Measurements from ENCODE around the gene ARHGAP18. TPM values are rescaled to one million over a fixed set of nuclear protein-coding genes. Genes with fewer than 3 reads are reported as not detected.

Gene ARHGAP18
- polyA plus RNA-seq, 1 donor: 52.8 TPM

DNA sequence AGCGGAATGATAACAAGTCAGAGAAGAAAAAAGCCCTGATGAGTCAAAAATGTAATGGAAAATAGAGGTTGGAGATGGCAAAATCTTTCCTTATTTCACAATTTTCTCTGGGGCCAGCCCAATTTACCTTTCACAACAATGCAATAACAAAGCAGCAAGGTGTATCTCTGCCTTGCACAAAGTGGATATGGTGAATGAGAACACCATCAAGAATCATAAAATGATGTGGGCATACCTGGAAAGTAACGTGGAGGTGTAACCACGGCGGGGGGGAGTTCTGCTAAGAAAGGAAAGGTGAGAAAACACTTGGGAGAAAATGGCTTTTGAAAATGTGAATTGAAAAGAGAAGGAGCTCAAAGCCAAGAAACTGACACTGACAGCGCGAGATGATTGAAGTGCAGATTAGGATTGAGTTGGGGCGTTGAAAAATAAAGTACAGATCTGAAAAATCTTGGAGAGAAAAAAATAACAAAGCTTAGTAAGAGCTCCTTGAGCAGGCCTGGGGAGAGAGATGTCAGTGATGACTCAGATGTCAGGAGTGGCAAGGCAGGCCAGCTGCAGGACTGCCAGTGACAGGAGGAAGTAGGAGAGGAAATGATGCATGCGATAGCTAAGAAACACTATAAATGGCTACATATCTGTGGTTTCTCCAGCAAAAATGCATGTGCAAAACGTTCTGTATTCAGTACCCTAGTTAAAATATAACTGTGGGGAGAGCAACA, 26.2 kb downstream of the ARHGAP18 start:
- H3K36me3 ChIP-seq (ENCODE audit: control insufficient read depth, insufficient read depth, low read length): no peaks in the 10 kb centered on the region

GRCh38 chr6:129681913-129682205, 28.1 kb downstream of the ARHGAP18 start:
- Histone ChIP-seq H3K36me3 (ENCODE audit: control insufficient read depth, insufficient read depth, low read length) (no peaks in the 10 kb centered on the region), H3K4me1 (ENCODE audit: control insufficient read depth, insufficient read depth, low read length) (peaks cover 25% of the 10 kb centered on the region), H3K9me3 (ENCODE audit: control insufficient read depth, low read depth, low read length) (no peaks in the 10 kb centered on the region), H3K27me3 (ENCODE audit: control insufficient read depth, insufficient read depth, low read length) (no peaks in the 10 kb centered on the region), H3K4me3 (ENCODE audit: low read length) (no peak overlapping the region), H3K27ac (ENCODE audit: low read length) (no peak overlapping the region)
- no peak for DNase-seq
- no CpG with 5 or more reads among the region's 2 CpGs for WGBS (ENCODE audit: insufficient coverage, low lambda C conversion rate)

More for the DNA sequence above, 26.2 kb downstream of the ARHGAP18 start:
- H3K27ac ChIP-seq (ENCODE audit: low read length): peak overlapping the region; percentile 78
- no peaks in the 10 kb centered on the region for H3K27me3 ChIP-seq (ENCODE audit: control insufficient read depth, insufficient read depth, low read length)
- H3K4me3 ChIP-seq (ENCODE audit: low read length): no peak overlapping the region
- peaks cover 12% of the 10 kb centered on the region for H3K4me1 ChIP-seq (ENCODE audit: control insufficient read depth, insufficient read depth, low read length)
- WGBS (ENCODE audit: insufficient coverage, low lambda C conversion rate): 30% methylated on average over 5 of the region's 9 CpGs
- peak; percentile 82 to 91 for DNase-seq
- no peaks in the 10 kb centered on the region for H3K9me3 ChIP-seq (ENCODE audit: control insufficient read depth, low read depth, low read length)

DNA sequence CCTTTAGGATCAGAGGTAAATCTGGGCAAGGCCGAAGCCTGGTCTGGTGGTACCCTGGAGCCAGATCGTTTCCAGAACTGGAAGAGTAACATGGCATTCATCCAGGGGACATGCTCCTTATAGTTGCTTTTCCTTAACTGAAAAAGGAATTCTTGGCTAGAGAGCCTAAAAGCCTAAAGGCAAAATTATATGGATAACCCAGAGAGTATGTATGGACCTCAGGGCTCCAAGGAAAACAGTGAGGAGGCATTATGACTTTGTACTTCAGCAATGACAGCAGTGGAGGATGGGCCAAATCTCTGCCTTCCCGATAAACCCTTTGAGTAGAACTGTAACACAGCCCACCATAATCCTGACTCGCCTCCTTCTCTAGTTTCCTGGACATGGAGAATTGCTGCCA, 29.3 kb downstream of the ARHGAP18 start:
- DNase-seq: no peak
- Histone ChIP-seq H3K4me1 (ENCODE audit: control insufficient read depth, insufficient read depth, low read length) (peaks cover 31% of the 10 kb centered on the region), H3K27me3 (ENCODE audit: control insufficient read depth, insufficient read depth, low read length) (no peaks in the 10 kb centered on the region), H3K9me3 (ENCODE audit: control insufficient read depth, low read depth, low read length) (no peaks in the 10 kb centered on the region), H3K36me3 (ENCODE audit: control insufficient read depth, insufficient read depth, low read length) (no peaks in the 10 kb centered on the region), H3K4me3 (ENCODE audit: low read length) (no peak overlapping the region), H3K27ac (ENCODE audit: low read length) (no peak overlapping the region)
- WGBS (ENCODE audit: insufficient coverage, low lambda C conversion rate): no CpG with 5 or more reads among the region's 4 CpGs

- H3K4me1 ChIP-seq (ENCODE audit: control insufficient read depth, insufficient read depth, low read length): peaks cover 29% of the 10 kb centered on the region
- WGBS (ENCODE audit: insufficient coverage, low lambda C conversion rate): 86% methylated on average over 1 of the region's 3 CpGs
- H3K27me3 ChIP-seq (ENCODE audit: control insufficient read depth, insufficient read depth, low read length): no peaks in the 10 kb centered on the region
- peaks cover 2% of the 10 kb centered on the region for H3K36me3 ChIP-seq (ENCODE audit: control insufficient read depth, insufficient read depth, low read length)
- no peaks in the 10 kb centered on the region for H3K9me3 ChIP-seq (ENCODE audit: control insufficient read depth, low read depth, low read length)
- no peak for DNase-seq
- no peak overlapping the region for H3K27ac ChIP-seq (ENCODE audit: low read length)
- no peak overlapping the region for H3K4me3 ChIP-seq (ENCODE audit: low read length)
Measured at GRCh38 chr6:129679758-129680157, 30.2 kb downstream of the ARHGAP18 start.

DNA sequence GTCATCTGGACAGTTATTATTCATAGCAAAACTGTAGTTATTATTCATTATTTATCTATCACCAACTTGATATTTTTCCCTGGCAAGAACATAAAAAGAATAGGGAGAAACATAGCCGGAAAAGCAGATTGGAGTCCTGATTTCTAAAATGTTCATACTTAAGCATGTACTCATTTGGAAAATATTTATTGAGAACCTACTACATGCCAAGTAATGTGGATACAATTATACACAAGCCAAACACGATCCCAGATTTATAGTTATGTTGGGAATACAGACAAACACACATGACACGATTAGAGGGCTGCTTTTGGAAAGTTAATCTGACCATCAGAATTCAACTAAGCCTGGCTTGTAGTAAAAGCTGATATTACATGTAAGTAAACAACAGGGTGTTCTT, 30.7 kb downstream of the ARHGAP18 start:
- Histone ChIP-seq H3K27ac (ENCODE audit: low read length) (no peak overlapping the region), H3K4me1 (ENCODE audit: control insufficient read depth, insufficient read depth, low read length) (peaks cover 24% of the 10 kb centered on the region), H3K27me3 (ENCODE audit: control insufficient read depth, insufficient read depth, low read length) (no peaks in the 10 kb centered on the region), H3K4me3 (ENCODE audit: low read length) (no peak overlapping the region), H3K36me3 (ENCODE audit: control insufficient read depth, insufficient read depth, low read length) (peaks cover 2% of the 10 kb centered on the region), H3K9me3 (ENCODE audit: control insufficient read depth, low read depth, low read length) (no peaks in the 10 kb centered on the region)
- no peak for DNase-seq
- 85% methylated on average over 1 of the region's 3 CpGs for WGBS (ENCODE audit: insufficient coverage, low lambda C conversion rate)

- no peak for DNase-seq
- peaks cover 2% of the 10 kb centered on the region for H3K36me3 ChIP-seq (ENCODE audit: control insufficient read depth, insufficient read depth, low read length)
- no peaks in the 10 kb centered on the region for H3K9me3 ChIP-seq (ENCODE audit: control insufficient read depth, low read depth, low read length)
- H3K4me3 ChIP-seq (ENCODE audit: low read length): no peak overlapping the region
- no peaks in the 10 kb centered on the region for H3K27me3 ChIP-seq (ENCODE audit: control insufficient read depth, insufficient read depth, low read length)
- peak overlapping the region; percentile 52 for H3K27ac ChIP-seq (ENCODE audit: low read length)
- WGBS (ENCODE audit: insufficient coverage, low lambda C conversion rate): 100% methylated on average over 1 of the region's 1 CpG
- peaks cover 19% of the 10 kb centered on the region for H3K4me1 ChIP-seq (ENCODE audit: control insufficient read depth, insufficient read depth, low read length)
Measured at GRCh38 chr6:129678463-129678862, 31.5 kb downstream of the ARHGAP18 start.

DNA sequence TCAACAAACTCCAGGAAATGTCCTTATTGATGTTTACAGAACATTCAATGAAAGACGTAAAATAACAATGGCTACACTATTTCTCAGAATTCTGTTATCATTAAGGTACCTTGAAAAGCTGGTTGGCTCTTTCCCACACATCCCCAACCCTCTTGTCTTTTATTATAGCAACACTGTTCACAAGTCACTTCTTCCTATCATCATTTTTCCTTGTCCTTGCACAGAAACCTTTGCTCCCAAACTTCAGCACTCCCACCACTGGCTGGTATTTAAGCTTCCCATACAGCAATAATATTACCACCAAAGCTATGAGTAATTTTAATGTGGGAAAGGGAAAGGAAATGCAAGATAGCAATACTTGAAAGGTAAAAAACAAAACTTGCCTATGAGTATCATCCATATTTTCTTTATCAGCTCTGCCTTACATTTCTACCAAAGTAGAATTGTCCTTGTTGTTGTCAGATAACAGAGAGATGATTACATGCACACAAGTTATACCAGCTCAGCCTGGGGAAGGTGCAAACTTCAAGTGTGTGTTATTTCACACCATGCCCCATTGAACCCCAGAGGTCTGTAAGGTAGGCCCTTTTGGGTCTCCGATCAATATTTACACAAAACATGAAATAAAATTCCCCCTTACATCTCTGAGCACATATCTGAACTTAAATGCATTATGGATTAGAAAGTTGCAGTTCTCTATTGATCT, 32.2 kb downstream of the ARHGAP18 start:
- Histone ChIP-seq H3K27me3 (ENCODE audit: control insufficient read depth, insufficient read depth, low read length) (no peaks in the 10 kb centered on the region), H3K4me3 (ENCODE audit: low read length) (no peak overlapping the region), H3K4me1 (ENCODE audit: control insufficient read depth, insufficient read depth, low read length) (peaks cover 19% of the 10 kb centered on the region), H3K27ac (ENCODE audit: low read length) (peak overlapping the region; percentile 52), H3K36me3 (ENCODE audit: control insufficient read depth, insufficient read depth, low read length) (peaks cover 2% of the 10 kb centered on the region), H3K9me3 (ENCODE audit: control insufficient read depth, low read depth, low read length) (no peaks in the 10 kb centered on the region)
- WGBS (ENCODE audit: insufficient coverage, low lambda C conversion rate): 0% methylated on average over 1 of the region's 2 CpGs
- peak in 1 of 2 donors; percentile 79 for DNase-seq

DNA sequence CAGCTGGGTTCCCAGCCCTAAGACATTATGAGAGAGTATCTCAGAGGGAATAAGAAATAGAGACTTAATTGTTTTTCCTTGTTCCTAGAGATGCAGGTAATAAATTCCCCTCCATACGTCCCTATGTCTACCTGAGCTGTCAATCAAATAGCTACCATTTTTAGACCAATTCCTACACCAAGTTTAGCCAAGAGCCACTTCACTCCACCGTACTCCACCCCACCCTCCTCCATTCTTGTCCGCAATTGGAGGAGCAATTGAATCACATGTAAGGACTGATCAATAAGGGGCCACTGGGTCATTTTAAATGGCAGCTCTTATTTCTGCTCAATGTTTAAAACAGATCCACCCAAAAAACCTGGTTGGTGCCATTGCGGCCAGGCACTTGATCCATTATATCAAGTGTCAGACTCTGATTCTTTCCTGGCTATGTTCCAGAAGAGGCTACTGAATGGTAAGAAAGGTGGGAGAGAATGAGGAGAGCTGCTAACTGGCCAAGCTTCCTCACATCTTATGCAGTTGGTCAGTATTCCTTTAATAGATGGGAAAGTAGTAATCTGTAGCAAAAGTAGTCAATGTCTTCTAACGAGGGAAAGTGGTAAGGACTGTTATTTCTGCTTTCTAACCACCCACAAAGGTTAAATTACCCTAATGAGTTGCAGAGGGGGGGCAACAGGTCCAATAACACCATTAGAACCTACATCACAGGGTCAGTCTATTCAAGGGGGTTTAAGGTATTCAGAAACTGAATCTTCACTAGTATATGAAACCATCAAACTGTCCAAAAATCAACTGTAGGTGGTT, 34.1 kb downstream of the ARHGAP18 start:
- DNase-seq: no peak
- Histone ChIP-seq H3K27ac (ENCODE audit: low read length) (no peak overlapping the region), H3K27me3 (ENCODE audit: control insufficient read depth, insufficient read depth, low read length) (no peaks in the 10 kb centered on the region), H3K36me3 (ENCODE audit: control insufficient read depth, insufficient read depth, low read length) (peaks cover 2% of the 10 kb centered on the region), H3K9me3 (ENCODE audit: control insufficient read depth, low read depth, low read length) (no peaks in the 10 kb centered on the region), H3K4me3 (ENCODE audit: low read length) (no peak overlapping the region), H3K4me1 (ENCODE audit: control insufficient read depth, insufficient read depth, low read length) (peaks cover 19% of the 10 kb centered on the region)
- 90% methylated on average over 2 of the region's 5 CpGs for WGBS (ENCODE audit: insufficient coverage, low lambda C conversion rate)

GRCh38 chr6:129673748-129674147, 36.2 kb downstream of the ARHGAP18 start:
- no peak overlapping the region for H3K4me3 ChIP-seq (ENCODE audit: low read length)
- no peak for DNase-seq
- peaks cover 2% of the 10 kb centered on the region for H3K36me3 ChIP-seq (ENCODE audit: control insufficient read depth, insufficient read depth, low read length)
- H3K27me3 ChIP-seq (ENCODE audit: control insufficient read depth, insufficient read depth, low read length): no peaks in the 10 kb centered on the region
- peaks cover 19% of the 10 kb centered on the region for H3K4me1 ChIP-seq (ENCODE audit: control insufficient read depth, insufficient read depth, low read length)
- no peak overlapping the region for H3K27ac ChIP-seq (ENCODE audit: low read length)
- H3K9me3 ChIP-seq (ENCODE audit: control insufficient read depth, low read depth, low read length): no peaks in the 10 kb centered on the region

DNA sequence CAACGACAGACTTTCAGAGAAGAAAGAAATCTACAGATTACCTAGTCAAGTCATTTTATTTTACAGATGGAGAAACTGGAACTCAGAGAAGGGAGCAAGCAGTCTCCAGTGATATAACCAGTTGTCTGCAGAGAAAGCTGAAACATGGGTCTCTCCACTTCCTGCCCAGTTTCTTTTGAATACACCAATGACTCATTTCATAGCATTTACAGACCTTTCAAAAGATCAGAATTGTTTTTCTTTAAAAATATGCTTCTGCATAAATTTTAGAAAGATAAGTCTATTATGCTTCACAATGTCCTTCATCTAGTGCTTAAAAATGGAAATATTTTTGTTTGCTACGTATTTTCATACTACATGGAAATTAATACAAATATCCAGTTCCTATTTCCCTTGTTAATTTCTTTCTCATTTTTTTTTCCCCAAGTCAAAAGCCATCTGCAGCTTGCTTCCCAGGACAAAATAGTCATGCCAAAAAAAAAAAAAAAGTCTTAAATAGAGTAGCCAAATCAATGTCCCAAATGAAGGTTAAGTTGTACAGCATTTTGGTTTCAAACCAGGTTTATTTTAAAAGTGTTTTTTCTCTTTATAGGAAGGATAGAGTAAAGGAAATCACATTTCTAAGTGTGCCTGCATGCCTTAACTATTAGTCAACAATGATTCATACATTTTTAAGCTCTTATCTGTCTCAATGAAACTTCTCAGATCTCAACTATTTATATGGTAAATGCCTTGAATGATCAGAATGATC, 36.9 kb downstream of the ARHGAP18 start:
- WGBS (ENCODE audit: insufficient coverage, low lambda C conversion rate): 92% methylated on average over 1 of the region's 2 CpGs
- H3K4me3 ChIP-seq (ENCODE audit: low read length): no peak overlapping the region
- no peak overlapping the region for H3K27ac ChIP-seq (ENCODE audit: low read length)
- no peaks in the 10 kb centered on the region for H3K9me3 ChIP-seq (ENCODE audit: control insufficient read depth, low read depth, low read length)
- DNase-seq: no peak
- no peaks in the 10 kb centered on the region for H3K27me3 ChIP-seq (ENCODE audit: control insufficient read depth, insufficient read depth, low read length)
- peaks cover 14% of the 10 kb centered on the region for H3K4me1 ChIP-seq (ENCODE audit: control insufficient read depth, insufficient read depth, low read length)
- H3K36me3 ChIP-seq (ENCODE audit: control insufficient read depth, insufficient read depth, low read length): peaks cover 2% of the 10 kb centered on the region
